ENCODE data around the gene TPX2.
"Not testable (repeated sequence)": the region's sequence is repeated elsewhere in the genome, so short reads cannot be mapped to it uniquely, and the experiment has no call there.

TPX2 gene

GRCh38 chr20:31815408-31816188 lies 76.5 kb downstream of the TPX2 start:
- no peak for DNase-seq (ENCODE audit: low read depth)

GRCh38 chr20:31816221-31816620 lies 77.1 kb downstream of the TPX2 start:
- DNase-seq (ENCODE audit: low read depth): no peak

DNA sequence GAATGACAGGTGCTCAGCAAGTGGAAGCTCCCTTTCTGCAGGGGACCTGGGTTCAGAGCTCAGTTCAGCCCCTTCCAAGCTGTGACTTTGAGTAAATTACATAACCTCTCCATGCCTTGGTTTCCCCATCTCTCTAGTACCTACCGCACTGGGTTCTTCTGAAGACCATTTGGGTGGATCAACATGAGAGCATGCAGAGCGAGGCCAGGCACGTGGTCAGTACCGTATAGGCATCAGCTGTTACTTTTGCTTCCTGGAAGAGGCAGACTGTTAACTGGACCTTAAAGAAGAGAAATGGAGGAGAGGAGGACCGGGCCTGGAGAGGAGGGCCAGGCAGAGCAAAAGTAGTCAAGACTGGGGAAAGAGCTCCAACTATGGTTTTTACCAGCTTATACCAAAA lies 78.4 kb downstream of the TPX2 start:
- DNase-seq (ENCODE audit: low read depth): no peak

GRCh38 chr20:31818376-31818908 lies 79.4 kb downstream of the TPX2 start:
- no peak for DNase-seq (ENCODE audit: low read depth)

DNA sequence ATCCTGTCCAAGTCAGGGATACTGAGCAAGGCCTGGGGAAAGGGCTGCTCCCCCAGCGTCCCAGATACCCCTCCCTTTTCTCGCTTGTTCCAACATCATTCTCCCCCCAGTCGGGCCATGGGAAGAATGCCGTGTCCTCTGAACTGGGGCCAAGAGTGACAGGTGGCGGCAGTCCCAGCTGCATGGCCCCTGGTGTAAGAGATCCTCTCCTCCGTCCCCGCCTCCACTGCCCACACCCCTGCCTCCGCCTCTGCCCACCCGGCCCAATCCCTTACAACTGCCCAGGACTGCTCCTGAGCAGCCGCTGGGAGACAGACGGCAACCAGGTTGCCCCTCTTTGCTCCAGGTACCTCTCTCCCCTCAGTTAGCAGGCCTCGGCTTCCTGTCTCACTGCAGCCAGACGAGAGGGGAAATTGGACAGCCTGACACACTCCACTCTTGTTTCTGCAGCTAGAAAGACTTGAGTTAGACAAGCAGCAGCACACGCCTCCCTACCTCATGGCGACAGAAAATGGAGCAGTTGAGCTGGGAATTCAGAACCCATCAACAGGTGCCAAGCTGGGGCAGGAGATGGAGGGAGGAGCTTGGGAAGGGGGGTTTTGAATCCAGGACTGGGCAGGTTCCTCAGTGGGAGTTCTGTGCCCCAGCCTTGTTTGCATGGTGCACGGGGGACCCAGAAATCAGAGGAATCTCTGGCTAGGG lies 80.1 kb downstream of the TPX2 start, which contains the start of gene MYLK2:
Gene MYLK2, plus strand, starts transcription at position 274 of the 702 bp plus-strand sequence. Its CDS starts 225 bp downstream, at position 499.
- DNase-seq (ENCODE audit: low read depth): no peak

DNA sequence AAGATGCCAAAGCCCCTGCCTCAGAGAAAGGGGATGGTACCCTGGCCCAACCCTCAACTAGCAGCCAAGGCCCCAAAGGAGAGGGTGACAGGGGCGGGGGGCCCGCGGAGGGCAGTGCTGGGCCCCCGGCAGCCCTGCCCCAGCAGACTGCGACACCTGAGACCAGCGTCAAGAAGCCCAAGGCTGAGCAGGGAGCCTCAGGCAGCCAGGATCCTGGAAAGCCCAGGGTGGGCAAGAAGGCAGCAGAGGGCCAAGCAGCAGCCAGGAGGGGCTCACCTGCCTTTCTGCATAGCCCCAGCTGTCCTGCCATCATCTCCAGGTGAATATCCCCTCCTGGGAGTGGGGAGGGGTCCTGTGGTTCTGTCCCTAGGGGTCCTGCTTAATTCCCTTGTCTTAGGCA lies 81.1 kb downstream of the TPX2 start:
- no peak for DNase-seq (ENCODE audit: low read depth)

GRCh38 chr20:31821427-31821826 lies 82.3 kb downstream of the TPX2 start:
- DNase-seq (ENCODE audit: low read depth): no peak

GRCh38 chr20:31822421-31823330 lies 83.6 kb downstream of the TPX2 start:
- peak; percentile 55 for DNase-seq (ENCODE audit: low read depth)

DNA sequence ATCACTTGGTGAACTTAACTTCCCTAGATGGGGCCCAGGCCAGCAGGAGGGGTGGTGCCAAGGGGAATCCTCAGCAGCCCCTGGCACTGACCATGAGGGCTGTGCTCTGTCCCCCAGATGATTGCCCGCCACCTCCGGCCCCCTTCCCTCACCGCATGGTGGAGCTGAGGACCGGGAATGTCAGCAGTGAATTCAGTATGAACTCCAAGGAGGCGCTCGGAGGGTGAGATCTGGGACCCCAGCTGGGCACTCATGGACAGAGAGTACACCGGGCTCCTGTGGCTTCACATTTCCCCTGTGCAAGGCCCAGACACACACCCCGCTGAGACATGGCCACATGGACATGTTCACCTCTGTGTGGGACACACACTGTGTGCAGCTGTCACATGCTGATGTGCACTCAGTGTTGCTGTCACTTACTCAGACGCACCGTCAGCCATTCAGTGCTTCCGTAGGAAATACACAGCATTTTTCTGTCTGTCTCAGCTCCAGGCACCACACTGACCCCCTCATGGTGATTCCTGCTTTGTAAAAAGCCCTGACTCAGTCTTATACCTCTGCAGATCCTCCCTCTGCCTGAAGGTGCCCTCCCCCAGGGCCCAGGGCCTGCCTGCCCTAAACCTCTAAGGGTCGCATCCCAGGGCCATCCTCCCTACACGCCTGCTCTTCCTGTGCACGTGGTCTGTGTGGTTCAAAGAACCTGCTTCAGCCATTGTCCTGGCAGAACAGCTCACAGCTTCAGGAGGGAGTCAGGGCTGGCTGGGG lies 84.5 kb downstream of the TPX2 start:
- no peak for DNase-seq (ENCODE audit: low read depth)

DNA sequence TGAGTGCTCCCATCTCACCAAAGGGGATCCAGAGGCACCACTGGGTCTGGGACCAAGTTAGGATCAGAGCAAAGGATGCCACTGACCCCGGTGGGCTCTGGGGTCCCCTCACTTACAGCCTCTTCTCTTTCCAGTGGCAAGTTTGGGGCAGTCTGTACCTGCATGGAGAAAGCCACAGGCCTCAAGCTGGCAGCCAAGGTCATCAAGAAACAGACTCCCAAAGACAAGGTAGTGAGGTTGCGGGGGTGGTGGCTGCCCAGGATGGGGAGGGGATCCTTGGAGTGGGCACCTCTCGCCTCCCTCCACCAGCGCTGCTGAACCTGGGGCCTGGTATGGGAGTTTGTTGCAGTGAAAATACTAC lies 85.0 kb downstream of the TPX2 start:
- DNase-seq (ENCODE audit: low read depth): no peak

- DNase-seq (ENCODE audit: low read depth): no peak
These were observed 85.6 kb downstream of the TPX2 start for GRCh38 chr20:31824554-31825313.

DNA sequence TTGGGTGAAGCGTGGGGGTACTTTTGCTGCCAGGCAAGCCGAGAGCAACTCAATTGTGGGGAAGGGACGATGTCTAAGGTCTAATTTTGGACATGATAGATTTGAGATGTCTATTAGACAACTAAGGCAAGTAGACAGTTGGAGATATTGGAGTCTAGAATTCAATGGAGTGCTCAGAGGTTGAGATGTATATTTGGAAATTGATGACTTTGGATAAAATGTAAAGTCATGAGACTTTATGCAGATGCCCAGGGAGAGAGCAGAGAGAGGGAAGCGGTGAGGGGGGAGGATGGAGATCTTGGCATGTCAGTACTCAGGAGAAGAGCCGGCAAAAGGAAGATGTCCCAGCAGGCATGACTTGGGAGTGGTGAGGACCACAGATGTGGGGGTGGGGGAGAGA lies 87.0 kb downstream of the TPX2 start:
- no peak for DNase-seq (ENCODE audit: low read depth)

- no peak for DNase-seq (ENCODE audit: low read depth)
These were observed 88.0 kb downstream of the TPX2 start for GRCh38 chr20:31827059-31827458.

DNA sequence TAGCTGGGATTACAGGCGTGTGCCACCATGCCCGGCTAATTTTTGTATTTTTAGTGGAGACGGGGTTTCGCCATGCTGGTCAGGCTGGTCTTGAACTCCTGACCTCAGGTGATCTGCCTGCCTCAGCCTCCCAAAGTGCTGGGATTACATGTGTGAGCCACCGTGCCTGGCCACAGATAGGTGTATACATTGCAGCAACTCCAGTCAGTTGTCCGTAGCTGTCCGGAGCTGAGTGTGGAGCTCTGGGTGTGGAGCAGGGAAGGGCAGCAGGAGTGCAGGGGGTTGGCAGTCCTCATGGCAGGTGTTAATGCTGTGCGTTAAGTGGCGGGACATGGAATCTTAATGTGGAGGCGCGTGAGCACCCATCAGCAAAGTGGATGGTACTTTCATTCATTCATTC lies 88.9 kb downstream of the TPX2 start:
- not testable (repeated sequence) for DNase-seq (ENCODE audit: low read depth)

GRCh38 chr20:31829731-31830130 lies 90.6 kb downstream of the TPX2 start:
- no peak for DNase-seq (ENCODE audit: low read depth)

DNA sequence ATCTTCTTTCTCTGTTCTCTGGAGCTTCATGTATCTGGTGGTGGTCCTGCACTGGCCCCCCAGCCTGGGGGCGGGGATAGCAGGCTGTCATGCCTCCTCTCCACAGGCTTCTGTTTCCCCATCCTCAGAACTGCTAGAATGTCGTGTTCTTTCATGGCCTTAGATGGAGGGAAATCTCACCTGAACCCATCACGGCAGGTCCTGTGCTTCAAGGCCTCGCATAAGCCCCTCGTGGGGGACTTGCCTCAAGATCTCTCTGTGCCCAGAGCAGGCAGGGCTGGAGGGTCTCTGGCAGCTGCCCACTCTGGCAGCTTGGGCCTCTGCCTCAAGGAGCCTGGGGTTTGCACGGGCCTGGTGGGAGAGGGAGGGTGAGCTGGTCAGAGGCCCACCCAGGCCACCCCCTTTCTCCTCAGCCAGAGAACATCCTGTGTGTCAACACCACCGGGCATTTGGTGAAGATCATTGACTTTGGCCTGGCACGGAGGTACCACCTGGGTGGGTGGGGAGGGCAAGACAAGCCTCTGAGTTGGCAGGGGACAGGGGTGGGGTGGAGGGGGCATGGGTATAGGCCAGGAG lies 91.4 kb downstream of the TPX2 start:
- no peak for DNase-seq (ENCODE audit: low read depth)

GRCh38 chr20:31831211-31831610 lies 92.1 kb downstream of the TPX2 start:
- no peak for DNase-seq (ENCODE audit: low read depth)

- DNase-seq (ENCODE audit: low read depth): no peak
These were observed 92.7 kb downstream of the TPX2 start for GRCh38 chr20:31831771-31832306.

GRCh38 chr20:31833130-31833930 lies 94.2 kb downstream of the TPX2 start:
- DNase-seq (ENCODE audit: low read depth): peak; percentile 48

Data from stimulated activated CD8-positive, alpha-beta memory T cell treated with anti-CD3 and anti-CD28 coated beads, Interleukin-7, amount 100 ng/mL, for 24 hours (primary cell).